IMR-90 (cell line): Measurements from ENCODE around the gene TMEM43. TPM values are rescaled to one million over a fixed set of nuclear protein-coding genes. Genes with fewer than 3 reads are reported as not detected.
A peak's percentile ranks its signal among the peaks of the same experiment; 100 is the strongest.

Experiments
- ATAC-seq: fragments of 200-7000 bp; cut with Tn5 transposase; 2 replicates; pipeline ENCODE4 v1.9.1; 2020; ENCODE audit warnings: low read depth, mild to moderate bottlenecking, moderate library complexity
- BruUV-seq: library from RNA; stranded (reverse); fragments of 400-500 nt; replicated peaks from 2 replicates; lab custom pipeline; 2021; lab: Mats Ljungman, UMichigan
- CTCF ChIA-PET: fragments of 300-600 bp; formaldehyde crosslinking; extraction: SDS; loops from one replicate; lab custom pipeline; 2021; ENCODE audit warnings: antibody characterized with exemption; lab: Yijun Ruan, JAX
- POLR2A ChIA-PET: fragments of 300-600 bp; sonication (Branson Sonifier 250); formaldehyde crosslinking; loops from one replicate; lab custom pipeline; 2022; ENCODE audit warnings: antibody characterized with exemption; ENCODE audit not compliant: unreplicated experiment; lab: Charles Lee
- DNase-seq: peaks from one replicate; pipeline ENCODE4 v3.0.0; 2013
- H2AFZ ChIP-seq: replicated peaks from 2 replicates; pipeline ENCODE3; 2013; ENCODE audit warnings: low read length, mild to moderate bottlenecking; ENCODE audit not compliant: poor library complexity
- H2AK5ac ChIP-seq: 2 replicates; pipeline ENCODE4 v1.6.1; 2013; ENCODE audit warnings: low read depth, low read length, inconsistent platforms
- H2AK9ac ChIP-seq: replicated peaks from 2 replicates; pipeline ENCODE3; 2013; ENCODE audit warnings: mild to moderate bottlenecking, low read depth, low read length, moderate library complexity; ENCODE audit not compliant: poor library complexity
- H2BK120ac ChIP-seq: 2 replicates; pipeline ENCODE4 v1.6.1; 2013; ENCODE audit warnings: low read depth, low read length, inconsistent platforms
- H2BK15ac ChIP-seq: 3 replicates; pipeline ENCODE4 v1.6.1; 2013; ENCODE audit warnings: low read depth, low read length, inconsistent platforms
- H2BK20ac ChIP-seq: 2 replicates; pipeline ENCODE4 v1.6.1; 2013; ENCODE audit warnings: low read depth, mild to moderate bottlenecking, inconsistent platforms, low read length, moderate library complexity
- H2BK5ac ChIP-seq: 2 replicates; pipeline ENCODE4 v1.6.1; 2013; ENCODE audit warnings: mild to moderate bottlenecking, low read depth, low read length, inconsistent platforms; ENCODE audit not compliant: poor library complexity, severe bottlenecking
- H3K14ac ChIP-seq: replicated peaks from 2 replicates; pipeline ENCODE4 v1.6.1; 2013; ENCODE audit warnings: low read depth, low read length, inconsistent platforms
- H3K18ac ChIP-seq: 2 replicates; pipeline ENCODE4 v1.6.1; 2013; ENCODE audit warnings: low read depth, low read length, control low read depth
- H3K23ac ChIP-seq: 2 replicates; pipeline ENCODE4 v1.6.1; 2013; ENCODE audit warnings: low read depth, low read length, inconsistent platforms
- H3K27ac ChIP-seq: 2 replicates; pipeline ENCODE4 v1.5.1; 2013; ENCODE audit warnings: mild to moderate bottlenecking, control low read depth, low read length; ENCODE audit not compliant: insufficient read depth
- H3K27me3 ChIP-seq: 2 replicates; pipeline ENCODE4 v1.6.1; 2013; ENCODE audit warnings: low read length; ENCODE audit not compliant: control insufficient read depth, insufficient read depth
- H3K36me3 ChIP-seq: 2 replicates; pipeline ENCODE4 v1.6.1; 2013; ENCODE audit warnings: low read length, mixed read lengths; ENCODE audit not compliant: control insufficient read depth, insufficient read depth
- H3K4ac ChIP-seq: 2 replicates; pipeline ENCODE4 v1.6.1; 2013; ENCODE audit warnings: low read depth, low read length, inconsistent platforms
- H3K4me1 ChIP-seq: 2 replicates; pipeline ENCODE4 v1.6.1; 2013; ENCODE audit warnings: low read length, mixed read lengths; ENCODE audit not compliant: control insufficient read depth, insufficient read depth
- H3K4me2 ChIP-seq: 2 replicates; pipeline ENCODE4 v1.6.1; 2013; ENCODE audit warnings: low read depth, mild to moderate bottlenecking, control low read depth, low read length, moderate library complexity
- H3K4me3 ChIP-seq: 2 replicates; pipeline ENCODE4 v1.5.1; 2013; ENCODE audit warnings: low read depth, mild to moderate bottlenecking, control low read depth, low read length, moderate library complexity; ENCODE audit not compliant: insufficient read depth
- H3K56ac ChIP-seq: 2 replicates; pipeline ENCODE4 v1.6.1; 2013; ENCODE audit warnings: low read length, inconsistent platforms; ENCODE audit not compliant: insufficient read depth; ENCODE audit errors: extremely low read depth
- H3K79me1 ChIP-seq, 2 experiments: 2 replicates each; pipeline ENCODE4 v1.6.1; 2013; ENCODE audit warnings: low read length in 2 of 2, inconsistent platforms in 1 of 2, low read depth in 1 of 2
- H3K9ac ChIP-seq: 2 replicates; pipeline ENCODE4 v1.6.1; 2013; ENCODE audit warnings: low read depth, low read length, control low read depth
- H3K9me1 ChIP-seq: 2 replicates; pipeline ENCODE4 v1.6.1; 2013; ENCODE audit warnings: low read length, inconsistent platforms; ENCODE audit not compliant: insufficient read depth
- H3K9me3 ChIP-seq: 2 replicates; pipeline ENCODE4 v1.6.1; 2013; ENCODE audit warnings: low read length; ENCODE audit not compliant: control insufficient read depth, insufficient read depth
- H4K20me1 ChIP-seq: 2 replicates; pipeline ENCODE4 v1.6.1; 2013; ENCODE audit warnings: low read length, inconsistent platforms; ENCODE audit not compliant: insufficient read depth
- H4K5ac ChIP-seq: 2 replicates; pipeline ENCODE4 v1.6.1; 2013; ENCODE audit warnings: mild to moderate bottlenecking, low read depth, low read length, control low read depth
- H4K8ac ChIP-seq, 2 experiments: 2 replicates each; pipeline ENCODE4 v1.6.1; 2013; ENCODE audit warnings: low read depth in 2 of 2, low read length in 2 of 2, control low read depth in 1 of 2, inconsistent platforms in 1 of 2
- H4K91ac ChIP-seq: 2 replicates; pipeline ENCODE4 v1.6.1; 2013; ENCODE audit warnings: low read depth, low read length, inconsistent platforms; ENCODE audit not compliant: insufficient read depth
- BHLHE40 ChIP-seq: fragments of 150-350 bp; IDR thresholded peaks from 2 replicates; pipeline ENCODE4 v1.6.1; 2016; ENCODE audit warnings: mild to moderate bottlenecking, low read depth, low read length
- CEBPB ChIP-seq: IDR thresholded peaks from 2 replicates; pipeline ENCODE4 v1.6.1; 2012; ENCODE audit warnings: low read depth, low read length, improper control_type of control experiment
- CTCF ChIP-seq: conservative IDR thresholded peaks from 2 replicates; pipeline ENCODE4 v1.5.1; 2012; ENCODE audit warnings: mild to moderate bottlenecking, low read depth, low read length, improper control_type of control experiment
- ELK1 ChIP-seq: fragments of 150-350 bp; IDR thresholded peaks from 2 replicates; pipeline ENCODE4 v1.6.1; 2016; ENCODE audit warnings: low read depth, mild to moderate bottlenecking, low read length, moderate library complexity, borderline replicate concordance
- MAFK ChIP-seq: IDR thresholded peaks from 2 replicates; pipeline ENCODE4 v1.6.1; 2012; ENCODE audit warnings: low read depth, low read length, improper control_type of control experiment
- MAZ ChIP-seq: IDR thresholded peaks from 2 replicates; pipeline ENCODE4 v1.6.1; 2012; ENCODE audit warnings: low read depth, mild to moderate bottlenecking, low read length, improper control_type of control experiment, moderate library complexity, borderline replicate concordance
- MXI1 ChIP-seq: IDR thresholded peaks from 2 replicates; pipeline ENCODE4 v1.6.1; 2012; ENCODE audit warnings: low read depth, mild to moderate bottlenecking, low read length, moderate library complexity, borderline replicate concordance
- NFE2L2 ChIP-seq: fragments of 150-350 bp; IDR thresholded peaks from 2 replicates; pipeline ENCODE4 v1.6.1; 2016; ENCODE audit warnings: low read depth, mild to moderate bottlenecking, low read length
- POLR2A ChIP-seq: IDR thresholded peaks from 2 replicates; pipeline ENCODE4 v1.6.1; 2012; ENCODE audit warnings: mild to moderate bottlenecking, low read depth, low read length
- RAD21 ChIP-seq: IDR thresholded peaks from 2 replicates; pipeline ENCODE4 v1.6.1; 2012; ENCODE audit warnings: low read length, improper control_type of control experiment
- RCOR1 ChIP-seq: IDR thresholded peaks from 2 replicates; pipeline ENCODE4 v1.6.1; 2012; ENCODE audit warnings: mild to moderate bottlenecking, low read length, improper control_type of control experiment; ENCODE audit not compliant: insufficient replicate concordance
- USF2 ChIP-seq: fragments of 150-350 bp; IDR thresholded peaks from 2 replicates; pipeline ENCODE4 v1.6.1; 2017; ENCODE audit warnings: mild to moderate bottlenecking, antibody characterized with exemption, low read length, low read depth
- WGBS, 2 experiments: methylation state at CpG; one replicate each; pipeline versions ENCODE4 v1.1.5 to v1.1.7; 2013; ENCODE audit warnings: missing lambda C conversion rate in 2 of 2; ENCODE audit not compliant: insufficient read length in 1 of 2; ENCODE audit errors: extremely low coverage in 2 of 2; 5-methylcytosine and 5-hydroxymethylcytosine counted together
- dilution Hi-C: fragments of 300-500 bp; cut with HindIII; formaldehyde crosslinking; loops from one replicate; pipeline ENCODE4 v1.14.3; 2018; ENCODE audit warnings: low sequenced_read_pairs; ENCODE audit not compliant: unreplicated experiment
- in situ Hi-C: fragments of 300-500 bp; cut with MboI; formaldehyde crosslinking; loops from 3 replicates; pipeline ENCODE4 v1.14.3; 2019; ENCODE audit warnings: low sequenced_read_pairs, inconsistent platforms, mixed read lengths
- intact Hi-C: fragments of 100-400 bp; cut with micrococcal nuclease; formaldehyde crosslinking; loops from 2 replicates; pipeline ENCODE4 v1.10.0; 2022
- polyA plus RNA-seq, 3 experiments: library from polyadenylated mRNA; depleted of rRNA; stranded (reverse); fragments of >200 nt; gene quantifications; 2 replicates each; pipeline ENCODE4 v1.2.3, GENCODE V29; 2012; ENCODE audit warnings: low replicate concordance in 1 of 3
- total RNA-seq: library from RNA; depleted of rRNA; stranded (reverse); fragments of >200 nt; gene quantifications from 2 replicates; pipeline ENCODE4 v1.2.3, GENCODE V29; 2012

The TMEM43 gene
- total and polyA plus RNA-seq, 2 of the 4 experiments (the other 2 are of a cell fraction): 109 to 114 TPM

- Histone ChIP-seq H2AFZ (peak within 1 kb of the TSS; percentile 97), H3K4me2 (peak within 1 kb of the TSS; percentile 85), H3K4ac (peak within 1 kb of the TSS; percentile 97), H3K27ac (peak within 1 kb of the TSS; percentile 89), H2AK5ac (peak within 1 kb of the TSS; percentile 72), H4K20me1 (peaks cover 7% of the 10 kb centered on the region; the same call in 1 of the 2 replicates), H3K56ac (peak within 1 kb of the TSS; percentile 97), H3K23ac (peak within 1 kb of the TSS; percentile 98), H4K8ac (peak within 1 kb of the TSS; percentile 85 to 98), H4K5ac (peak within 1 kb of the TSS; percentile 80), H3K18ac (peak within 1 kb of the TSS; percentile 84), H2BK120ac (peak within 1 kb of the TSS; percentile 72), H3K79me1 (peaks cover 25 to 48% of the 10 kb centered on the region in 2 experiments), H3K9me1 (no peaks in the 10 kb centered on the region), H3K4me3 (peak within 1 kb of the TSS; percentile 72), H2BK5ac (peak within 1 kb of the TSS; percentile 95), H2BK15ac (no peak within 1 kb of the TSS), H3K36me3 (peaks cover 2% of the 10 kb centered on the region; the same call in 1 of the 2 replicates), H3K14ac (peak within 1 kb of the TSS; percentile 99), H3K4me1 (peaks cover 3% of the 10 kb centered on the region), H3K27me3 (no peaks in the 10 kb centered on the region), H3K9me3 (no peaks in the 10 kb centered on the region), H2AK9ac (peak within 1 kb of the TSS; percentile 97), H3K9ac (peak within 1 kb of the TSS; percentile 97), H2BK20ac (no peak within 1 kb of the TSS), H4K91ac (peak within 1 kb of the TSS; percentile 87)
- WGBS, 2 experiments: 2% methylated on average over 52 of the region's 78 CpGs; no CpG with 5 or more reads in 1 of the 2 experiments
- intact Hi-C loops: loop anchor here (5.0 kb wide), 1 partner anchor 281 kb away; no protein-coding TSS in a partner anchor
- CTCF ChIA-PET: interaction anchor here (0.6 to 1.2 kb wide), 2 partner anchors 25 to 35 kb away, joined by 3 to 4 read pairs; no protein-coding TSS in a partner anchor
- POLR2A ChIA-PET: interaction anchor here (0.6 to 1.1 kb wide), 8 partner anchors 17 to 734 kb away, joined by 3 to 5 read pairs (median 3); no protein-coding TSS in a partner anchor
- dilution Hi-C loops: no loop called here
- BruUV-seq: no TSS peak
- in situ Hi-C loops: no loop called here
- ATAC-seq (peak; percentile 99), DNase-seq (peak; percentile 99)
- no peak for TF ChIP-seq RCOR1
- TF ChIP-seq POLR2A: peak; percentile 96
- TF ChIP-seq CTCF: no peak
- TF ChIP-seq ELK1: no peak
- peak; percentile 86; the same call in 1 of the 2 replicates for TF ChIP-seq MAZ
- TF ChIP-seq BHLHE40: peak; percentile 89
- TF ChIP-seq MAFK: peak; percentile 59
- no peak for TF ChIP-seq CEBPB
- TF ChIP-seq RAD21: no peak
- TF ChIP-seq MXI1: peak; percentile 68; the same call in 1 of the 2 replicates
- 0 out of 2 replicates have a peak, but pooled peaks have one; percentile 17 for TF ChIP-seq USF2
- no peak for TF ChIP-seq NFE2L2
These were observed 53.6 kb downstream of the TMEM43 start, which contains the start of the genes LSM3 and XPC for GRCh38 chr3:14178247-14179113. LSM3 (plus strand) TSS chr3:14178817; CDS start chr3:14178861, 44 bp downstream. XPC (minus strand) TSS chr3:14178601; CDS start chr3:14178568, 33 bp downstream.
